H1 (cell line): ENCODE results near the gene SNRK. TPM values are rescaled to one million over a fixed set of nuclear protein-coding genes. Genes with fewer than 3 reads are reported as not detected.

Source experiments
- CTCF ChIA-PET: fragments of 300-600 bp; sonication (Branson Sonifier 250); formaldehyde crosslinking; loops from one replicate; lab custom pipeline; 2021; ENCODE audit not compliant: partially characterized antibody; lab: Charles Lee
- POLR2A ChIA-PET: fragments of 300-600 bp; sonication (Branson Sonifier 250); formaldehyde crosslinking; loops from one replicate; lab custom pipeline; 2021; ENCODE audit warnings: inconsistent platforms; ENCODE audit not compliant: partially characterized antibody; lab: Charles Lee
- DNase-seq, 2 experiments: peaks; one replicate each; pipeline versions ENCODE4 v3.0.0 to v3.0.0-alpha.2; 2010 to 2022; ENCODE audit warnings: low spot score in 2 of 2, low read depth in 1 of 2, mixed read lengths in 1 of 2
- FAIRE-seq: peaks from 2 replicates; lab custom pipeline; 2011; peaks lifted over from hg19 to GRCh38; lab: Jason Lieb, UNC
- H2AFZ ChIP-seq: 2 replicates; pipeline ENCODE4 v1.8.1; 2012; ENCODE audit warnings: low read length, inconsistent platforms
- H2AK5ac ChIP-seq: 2 replicates; pipeline ENCODE4 v1.6.1; 2013; ENCODE audit warnings: low read depth, low read length
- H2BK120ac ChIP-seq: replicated peaks from 2 replicates; pipeline ENCODE3; 2013; ENCODE audit warnings: low read depth, low read length, inconsistent platforms
- H2BK12ac ChIP-seq: 2 replicates; pipeline ENCODE4 v1.6.1; 2013; ENCODE audit warnings: low read depth, low read length
- H2BK15ac ChIP-seq: 2 replicates; pipeline ENCODE4 v1.6.1; 2013; ENCODE audit warnings: low read length
- H2BK20ac ChIP-seq: 2 replicates; pipeline ENCODE4 v1.6.1; 2013; ENCODE audit warnings: low read length
- H2BK5ac ChIP-seq: 2 replicates; pipeline ENCODE4 v1.6.1; 2013; ENCODE audit warnings: low read depth, low read length
- H3K14ac ChIP-seq: 2 replicates; pipeline ENCODE4 v1.6.1; 2013; ENCODE audit warnings: inconsistent platforms; ENCODE audit not compliant: insufficient read length
- H3K18ac ChIP-seq: 2 replicates; pipeline ENCODE4 v1.6.1; 2013; ENCODE audit warnings: low read length; ENCODE audit errors: extremely low read depth
- H3K23ac ChIP-seq: 2 replicates; pipeline ENCODE4 v1.6.1; 2013; ENCODE audit warnings: inconsistent platforms; ENCODE audit not compliant: insufficient read length
- H3K23me2 ChIP-seq: 2 replicates; pipeline ENCODE4 v1.6.1; 2013; ENCODE audit warnings: low read depth, low read length
- H3K27ac ChIP-seq: 2 replicates; pipeline ENCODE4 v1.6.1; 2011; ENCODE audit warnings: low read depth, low read length, inconsistent platforms
- H3K27me3 ChIP-seq, 4 experiments: replicated peaks in 1 of 4; 1 replicate in 1 of 4; 2 replicates in 3 of 4; pipeline versions ENCODE4 v1.6.1 to v1.8.1; 2011 to 2013; ENCODE audit warnings: low read length in 3 of 4, mild to moderate bottlenecking in 3 of 4, inconsistent platforms in 2 of 4, mixed read lengths in 2 of 4, moderate library complexity in 1 of 4; ENCODE audit not compliant: control insufficient read depth in 3 of 4, insufficient read depth in 3 of 4; ENCODE audit errors: extremely low read depth in 1 of 4
- H3K36me3 ChIP-seq, 4 experiments: 2 replicates each; pipeline versions ENCODE4 v1.6.1 to v1.8.1; 2011 to 2013; ENCODE audit warnings: mild to moderate bottlenecking in 4 of 4, low read length in 3 of 4, moderate library complexity in 2 of 4, control low read depth in 1 of 4, inconsistent platforms in 1 of 4; ENCODE audit not compliant: insufficient read depth in 4 of 4, control insufficient read depth in 2 of 4
- H3K4ac ChIP-seq: replicated peaks from 2 replicates; pipeline ENCODE3; 2013; ENCODE audit warnings: low read length, low read depth, mixed read lengths, inconsistent platforms; ENCODE audit not compliant: insufficient read length
- H3K4me1 ChIP-seq, 4 experiments: replicated peaks in 1 of 4; 1 replicate in 1 of 4; 2 replicates in 3 of 4; pipeline versions ENCODE4 v1.6.1 to v1.8.1; 2011 to 2013; ENCODE audit warnings: low read length in 3 of 4, inconsistent platforms in 2 of 4, mixed read lengths in 1 of 4; ENCODE audit not compliant: insufficient read depth in 4 of 4, control insufficient read depth in 3 of 4
- H3K4me2 ChIP-seq, 2 experiments: 2 replicates each; pipeline versions ENCODE4 v1.6.1 to v1.8.1; 2011 to 2013; ENCODE audit warnings: low read depth in 2 of 2, low read length in 2 of 2, control low read depth in 1 of 2, inconsistent platforms in 1 of 2, mild to moderate bottlenecking in 1 of 2; ENCODE audit not compliant: insufficient read depth in 1 of 2
- H3K4me3 ChIP-seq, 4 experiments: fragments of 200-600, 300-600 bp in 1 of 4; sonication (generic), shearing (Covaris generic), sonication (Bioruptor Twin) in 1 of 4; 2 replicates each; pipeline versions ENCODE4 v1.5.1 to v1.8.1; 2011 to 2016; ENCODE audit warnings: low read length in 4 of 4, low read depth in 3 of 4, control low read depth in 2 of 4, inconsistent platforms in 2 of 4, mild to moderate bottlenecking in 2 of 4, mixed read lengths in 1 of 4, moderate library complexity in 1 of 4; ENCODE audit not compliant: insufficient read depth in 2 of 4; ENCODE audit errors: extremely low read depth in 1 of 4
- H3K56ac ChIP-seq: replicated peaks from 2 replicates; pipeline ENCODE3; 2013; ENCODE audit warnings: low read depth, mild to moderate bottlenecking, mixed read lengths, low read length, inconsistent platforms; ENCODE audit not compliant: insufficient read length
- H3K79me1 ChIP-seq: 2 replicates; pipeline ENCODE4 v1.6.1; 2013; ENCODE audit warnings: low read depth, low read length, control low read depth
- H3K79me2 ChIP-seq, 2 experiments: 2 replicates each; pipeline versions ENCODE4 v1.6.1 to v1.8.1; 2012 to 2013; ENCODE audit warnings: low read length in 2 of 2, mild to moderate bottlenecking in 2 of 2, inconsistent platforms in 1 of 2; ENCODE audit not compliant: insufficient read depth in 2 of 2, control insufficient read depth in 1 of 2
- H3K9ac ChIP-seq, 4 experiments: replicated peaks in 1 of 4; 1 replicate in 1 of 4; 2 replicates in 3 of 4; pipeline versions ENCODE4 v1.6.1 to v1.8.1; 2011 to 2013; ENCODE audit warnings: low read depth in 3 of 4, low read length in 3 of 4, control low read depth in 2 of 4, mild to moderate bottlenecking in 2 of 4, moderate library complexity in 2 of 4, inconsistent platforms in 1 of 4; ENCODE audit errors: extremely low read depth in 1 of 4
- H3K9me3 ChIP-seq, 2 experiments: 2 replicates each; pipeline versions ENCODE4 v1.6.1 to v1.8.1; 2012 to 2013; ENCODE audit warnings: mild to moderate bottlenecking in 2 of 2, moderate library complexity in 2 of 2, control low read depth in 1 of 2, inconsistent platforms in 1 of 2, low read depth in 1 of 2, low read length in 1 of 2, mixed read lengths in 1 of 2; ENCODE audit not compliant: insufficient read depth in 2 of 2
- H4K20me1 ChIP-seq, 2 experiments: replicated peaks in 1 of 2; 2 replicates each; pipeline versions ENCODE3 to v1.8.1; 2011 to 2013; ENCODE audit warnings: inconsistent platforms in 2 of 2, low read length in 2 of 2, mild to moderate bottlenecking in 1 of 2; ENCODE audit not compliant: insufficient read depth in 2 of 2, control insufficient read depth in 1 of 2
- H4K5ac ChIP-seq: 2 replicates; pipeline ENCODE4 v1.6.1; 2013; ENCODE audit warnings: low read length, low read depth, mixed read lengths, inconsistent platforms; ENCODE audit not compliant: insufficient read length
- H4K8ac ChIP-seq: 2 replicates; pipeline ENCODE4 v1.8.0; 2013; ENCODE audit warnings: mild to moderate bottlenecking, moderate library complexity, low read length, inconsistent platforms; ENCODE audit not compliant: insufficient read depth; ENCODE audit errors: extremely low read depth
- H4K91ac ChIP-seq: replicated peaks from 2 replicates; pipeline ENCODE3; 2013; ENCODE audit warnings: low read length, mixed read lengths, inconsistent platforms; ENCODE audit not compliant: insufficient read length
- BACH1 ChIP-seq: IDR thresholded peaks from 2 replicates; pipeline ENCODE4 v1.6.1; 2012; ENCODE audit warnings: low read length, improper control_type of control experiment
- CBX8 ChIP-seq: fragments of 300-800, 300-1000 bp; sonication (generic); IDR thresholded peaks from 2 replicates; pipeline ENCODE4 v1.7.1; 2016; ENCODE audit warnings: low read depth, low read length, borderline replicate concordance
- CREB1 ChIP-seq: IDR thresholded peaks from 2 replicates; pipeline ENCODE4 v1.6.1; 2012; ENCODE audit warnings: inconsistent platforms
- FOSL1 ChIP-seq: IDR thresholded peaks from 2 replicates; pipeline ENCODE4 v1.6.1; 2011; ENCODE audit warnings: mild to moderate bottlenecking, low read depth, low read length, moderate library complexity; ENCODE audit not compliant: insufficient read depth
- GABPA ChIP-seq: IDR thresholded peaks from 2 replicates; pipeline ENCODE4 v1.6.1; 2011; ENCODE audit warnings: mild to moderate bottlenecking, low read length, moderate library complexity, borderline replicate concordance; ENCODE audit not compliant: insufficient read depth
- KDM5A ChIP-seq: fragments of 200-600 bp; IDR thresholded peaks from 2 replicates; pipeline ENCODE4 v1.7.1; 2012; ENCODE audit warnings: mild to moderate bottlenecking, low read length, inconsistent platforms, mixed read lengths
- MAX ChIP-seq: IDR thresholded peaks from 2 replicates; pipeline ENCODE4 v1.6.1; 2012; ENCODE audit warnings: inconsistent platforms
- NANOG ChIP-seq: IDR thresholded peaks from 2 replicates; pipeline ENCODE4 v1.6.1; 2011; ENCODE audit warnings: low read length, low read depth, mild to moderate bottlenecking, inconsistent platforms; ENCODE audit not compliant: insufficient read depth, poor library complexity, severe bottlenecking
- NRF1 ChIP-seq: IDR thresholded peaks from 2 replicates; pipeline ENCODE4 v1.6.1; 2011; ENCODE audit warnings: mild to moderate bottlenecking, low read depth, low read length, improper control_type of control experiment
- POLR2A ChIP-seq, 2 experiments: IDR thresholded peaks; 1 replicate in 1 of 2; 2 replicates in 1 of 2; pipeline ENCODE4 v1.6.1; 2011; ENCODE audit warnings: low read depth in 2 of 2, low read length in 2 of 2, mild to moderate bottlenecking in 2 of 2; ENCODE audit errors: control extremely low read depth in 1 of 2
- RAD21 ChIP-seq, 2 experiments: IDR thresholded peaks in 1 of 2; conservative IDR thresholded peaks in 1 of 2; 2 replicates each; pipeline ENCODE4 v1.6.1; 2011; ENCODE audit warnings: low read depth in 2 of 2, low read length in 2 of 2, improper control_type of control experiment in 1 of 2, inconsistent platforms in 1 of 2, mild to moderate bottlenecking in 1 of 2, moderate library complexity in 1 of 2
- RNF2 ChIP-seq: fragments of 200-900, 300-1000 bp; sonication (generic); IDR thresholded peaks from 2 replicates; pipeline ENCODE4 v1.7.1; 2016; ENCODE audit warnings: borderline replicate concordance, low read depth, mild to moderate bottlenecking, antibody characterized with exemption, low read length; ENCODE audit not compliant: poor library complexity, severe bottlenecking; ENCODE audit errors: missing control alignments
- TAF7 ChIP-seq: optimal IDR thresholded peaks from 2 replicates; pipeline ENCODE3; 2011; ENCODE audit warnings: low read depth, mild to moderate bottlenecking, inconsistent platforms, low read length, moderate library complexity, borderline replicate concordance
- TEAD4 ChIP-seq: IDR thresholded peaks from 2 replicates; pipeline ENCODE4 v1.6.1; 2012; ENCODE audit warnings: low read depth, low read length, inconsistent platforms, mixed read lengths
- WGBS, 2 experiments: shearing (Covaris generic) in 1 of 2; methylation state at CpG; one replicate each; pipeline versions ENCODE4 v1.1.6 to v1.1.7; 2013 to 2015; ENCODE audit warnings: low lambda C conversion rate in 2 of 2, mixed read lengths in 2 of 2, inconsistent platforms in 1 of 2, low coverage in 1 of 2, missing lambda C conversion rate in 1 of 2; ENCODE audit not compliant: insufficient replicate concordance in 2 of 2, insufficient coverage in 1 of 2, insufficient read length in 1 of 2; ENCODE audit errors: extremely low coverage in 1 of 2, missing lambda C conversion rate in 1 of 2; 5-methylcytosine and 5-hydroxymethylcytosine counted together
- polyA plus RNA-seq, 7 experiments: library from polyadenylated mRNA; depleted of rRNA in 3 of 7; stranded (reverse) in 5 of 7; unstranded in 2 of 7; fragments of >200 nt in 5 of 7; fragments of 200-250 nt in 2 of 7; gene quantifications; 1 replicate in 5 of 7; 2 replicates in 1 of 7; 4 replicates in 1 of 7; pipeline versions ENCODE4 v1.2.1 to v1.2.3, GENCODE V29; 2011 to 2013; ENCODE audit warnings: missing spikeins in 2 of 7, mixed read lengths in 2 of 7
- total RNA-seq: library from RNA; stranded (reverse); fragmentation: NEBNext Ultra II Directional; extraction: Animal tissue kit (Norgen Biotek cat#: 25700); gene quantifications from 2 replicates; pipeline ENCODE4 v1.2.1, GENCODE V29; 2021

Gene SNRK
- total and polyA plus RNA-seq, 2 of the 8 experiments (the other 6 are each of a cell fraction or from before 2014, with no cell fraction given) = 4.4 to 11.7 TPM

- H3K23ac ChIP-seq = no peak overlapping the region
- CTCF ChIA-PET = interaction anchor here (0.9 to 1.4 kb wide), 2 partner anchors 12 to 195 kb away, joined by 4 to 5 read pairs; no protein-coding TSS in a partner anchor
- H2BK15ac ChIP-seq = no peak overlapping the region
- H3K23me2 ChIP-seq = no peaks in the 10 kb centered on the region
- no peaks in the 10 kb centered on the region for H3K79me1 ChIP-seq
- no peak overlapping the region for H2AK5ac ChIP-seq
- H3K4ac ChIP-seq = no peak overlapping the region
- H4K5ac ChIP-seq = no peak overlapping the region
- H2BK120ac ChIP-seq = no peak overlapping the region
- no peaks in the 10 kb centered on the region for H3K27me3 ChIP-seq
- no peaks in the 10 kb centered on the region for H3K9me3 ChIP-seq
- H3K14ac ChIP-seq = no peak overlapping the region
- no peak overlapping the region for H3K18ac ChIP-seq
- H2BK12ac ChIP-seq = no peak overlapping the region
- no peak overlapping the region for H3K4me2 ChIP-seq
- H3K36me3 ChIP-seq = peaks cover 0 to 12% (median 4%) of the 10 kb centered on the region in 4 experiments; a peak in 4 of 8 replicates
- no peak overlapping the region for H3K4me3 ChIP-seq
- H4K91ac ChIP-seq = no peak overlapping the region
- DNase-seq (no peak), FAIRE-seq (no peak)
- H2BK20ac ChIP-seq = no peak overlapping the region
- WGBS, 2 experiments = 76% methylated on average over 2 of the region's 2 CpGs; no CpG with 5 or more reads in 1 of the 2 experiments
- H2BK5ac ChIP-seq = no peak overlapping the region
- H3K56ac ChIP-seq = no peak overlapping the region
- no peak overlapping the region for H4K8ac ChIP-seq
- no peak overlapping the region for H3K9ac ChIP-seq
- no peak overlapping the region for H2AFZ ChIP-seq
- H3K4me1 ChIP-seq = no peaks in the 10 kb centered on the region
- no peaks in the 10 kb centered on the region for H4K20me1 ChIP-seq
- no peaks in the 10 kb centered on the region for H3K79me2 ChIP-seq
- POLR2A ChIA-PET = interaction anchor here (0.7 kb wide), 1 partner anchor 9 kb away, joined by 3 read pairs; no protein-coding TSS in a partner anchor
- no peak overlapping the region for H3K27ac ChIP-seq
- TF ChIP-seq RNF2 (no peak), RAD21 (IDR thresholded peaks at IDR 0.05 in 1 of 2, conservative IDR thresholded peaks at IDR 0.05 in 1 of 2; ENCODE audit: low read depth in 2 of 2, low read length in 2 of 2) (no peak), FOSL1 (no peak), POLR2A (IDR thresholded peaks at IDR 0.05; ENCODE audit: control extremely low read depth in 1 of 2, low read depth in 2 of 2, low read length in 2 of 2) (no peak), CREB1 (no peak), CBX8 (no peak), MAX (no peak), BACH1 (no peak), KDM5A (no peak), TAF7 (no peak), NRF1 (no peak), GABPA (no peak), NANOG (no peak), TEAD4 (no peak)
Measured at GRCh38 chr3:43307649-43308048, 21.3 kb downstream of the SNRK start.
